ENCODE data around the gene RGS12. TPM values are rescaled to one million over a fixed set of nuclear protein-coding genes. Genes with fewer than 3 reads are reported as not detected.

Gene RGS12
- polyA plus RNA-seq, 2 of the 4 experiments (the other 2 are of a cell fraction), result 7.4 to 8.9 TPM

- DNase-seq (ENCODE audit: low read depth in 1 of 2, low spot score in 1 of 2) (no peak), ATAC-seq (no peak), FAIRE-seq (no peak)
- H3K4me1 ChIP-seq, result no peaks in the 10 kb centered on the region
- no peak for TF ChIP-seq NPAS2 (CRISPR knock-in tag; IDR thresholded peaks at IDR 0.05; ENCODE audit: borderline replicate concordance)
- no peak for TF ChIP-seq ZSCAN20 (CRISPR knock-in tag; IDR thresholded peaks at IDR 0.05)
- no peak for TF ChIP-seq BHLHE40 (IDR thresholded peaks at IDR 0.05; ENCODE audit: low read depth, low read length)
- TF ChIP-seq RFX5 (IDR thresholded peaks at IDR 0.05), result no peak
- TF ChIP-seq FOSL2 (IDR thresholded peaks at IDR 0.05), result no peak
- no peak for TF ChIP-seq FOSL2 (CRISPR knock-in tag; IDR thresholded peaks at IDR 0.05)
- no peak for TF ChIP-seq RCOR1 (IDR thresholded peaks at IDR 0.05; ENCODE audit: low read depth, low read length)
- TF ChIP-seq MAX (IDR thresholded peaks at IDR 0.05), result no peak
- TF ChIP-seq RNF2 (IDR thresholded peaks at IDR 0.05; ENCODE audit: borderline replicate concordance, low read depth), result no peak
- no peak for TF ChIP-seq EHMT2 (IDR thresholded peaks at IDR 0.05; ENCODE audit: low read depth)
- TF ChIP-seq FOSB (CRISPR knock-in tag; IDR thresholded peaks at IDR 0.05), result no peak
- no peak for TF ChIP-seq REST (IDR thresholded peaks at IDR 0.05)
- TF ChIP-seq E2F6 (IDR thresholded peaks at IDR 0.05; ENCODE audit: borderline replicate concordance, low read depth), result no peak
- no peak for TF ChIP-seq HMGXB4 (CRISPR knock-in tag; IDR thresholded peaks at IDR 0.05; ENCODE audit: borderline replicate concordance)
- TF ChIP-seq TFCP2L1 (CRISPR knock-in tag; IDR thresholded peaks at IDR 0.05), result no peak
- no peaks in the 10 kb centered on the region for H3K9me3 ChIP-seq
- POLR2A ChIA-PET, result no interaction called here
- 84% methylated on average over 25 of the region's 29 CpGs for WGBS (ENCODE audit: missing lambda C conversion rate)
- no peak overlapping the region for H3K4me2 ChIP-seq
- CTCF ChIA-PET, result interaction anchor here (1.2 to 1.8 kb wide), 2 partner anchors 12 to 87 kb away, joined by 3 to 5 read pairs; no protein-coding TSS in a partner anchor
- no peak overlapping the region for H3K4me3 ChIP-seq
- no peak overlapping the region for H3K27ac ChIP-seq
These were observed 35.0 kb upstream of the RGS12 start for GRCh38 chr4:3257556-3258482.

GRCh38 chr4:3261411-3262207 is 31.2 kb upstream of the RGS12 start:
- WGBS (ENCODE audit: missing lambda C conversion rate), result 77% methylated on average over 16 of the region's 35 CpGs
- no peak overlapping the region for H3K4me2 ChIP-seq
- CTCF ChIA-PET, result no interaction called here
- no peak for TF ChIP-seq POLR2AphosphoS2 (conservative IDR thresholded peaks at IDR 0.05; ENCODE audit: low read length)
- TF ChIP-seq FOSL2 (IDR thresholded peaks at IDR 0.05), result no peak
- no peak for TF ChIP-seq FOSL2 (CRISPR knock-in tag; IDR thresholded peaks at IDR 0.05)
- TF ChIP-seq ZC3H11A (IDR thresholded peaks at IDR 0.05), result no peak
- TF ChIP-seq EHF (CRISPR knock-in tag; IDR thresholded peaks at IDR 0.05), result no peak
- TF ChIP-seq MAFK (IDR thresholded peaks at IDR 0.05; ENCODE audit: partially characterized antibody), result no peak
- TF ChIP-seq BHLHE40 (IDR thresholded peaks at IDR 0.05; ENCODE audit: low read depth, low read length), result no peak
- POLR2A ChIA-PET, result interaction anchor here (1.0 kb wide), 1 partner anchor 30 kb away, joined by 3 read pairs; no protein-coding TSS in a partner anchor
- H3K4me3 ChIP-seq, result no peak overlapping the region
- H3K4me1 ChIP-seq, result no peaks in the 10 kb centered on the region
- DNase-seq (ENCODE audit: low read depth in 1 of 2, low spot score in 1 of 2), result no peak
- no peak overlapping the region for H3K27ac ChIP-seq
- no peak for FAIRE-seq
- no peaks in the 10 kb centered on the region for H3K9me3 ChIP-seq
- ATAC-seq, result no peak

Measured in A549 (cell line).